Measurements from ENCODE around the gene FYB1.

DNA sequence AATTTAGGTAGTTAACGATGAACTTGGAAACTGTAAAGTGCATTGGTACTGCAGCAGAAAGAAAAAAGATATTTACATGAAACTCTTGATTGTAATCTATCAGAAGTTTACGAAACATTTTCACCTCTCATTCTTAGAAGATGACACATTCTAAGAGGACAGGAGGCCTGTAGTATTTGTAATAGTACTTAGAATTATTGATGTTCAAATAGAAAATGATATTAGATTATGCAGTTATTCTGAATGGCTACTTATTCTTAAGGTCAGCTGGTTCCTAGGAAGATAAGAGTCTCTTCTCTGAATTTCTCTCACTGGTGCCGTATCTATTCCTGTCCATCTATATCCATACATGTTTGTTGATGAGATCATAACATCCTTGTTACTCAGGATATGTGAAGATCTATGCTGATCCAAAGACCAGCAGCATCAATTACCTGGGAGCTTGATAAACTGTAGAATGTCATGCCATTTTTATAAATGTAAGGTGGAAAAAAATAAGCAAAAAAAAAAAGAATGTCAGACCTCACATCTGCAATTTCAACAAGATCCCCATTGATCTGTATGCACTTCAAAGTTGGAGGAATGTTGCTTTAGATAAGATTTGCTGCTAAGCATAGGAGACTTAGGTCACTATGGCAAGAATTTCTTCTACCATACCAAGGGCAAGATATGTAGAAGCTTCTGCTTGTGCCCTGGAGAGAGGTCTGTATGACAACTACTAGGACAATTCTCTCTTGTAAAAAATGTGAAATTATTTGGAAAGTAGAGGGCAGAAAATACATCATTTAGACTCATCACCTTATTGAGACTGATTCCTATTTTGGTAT lies 102.8 kb downstream of the FYB1 start:
- TF ChIP-seq, protein P1, sequence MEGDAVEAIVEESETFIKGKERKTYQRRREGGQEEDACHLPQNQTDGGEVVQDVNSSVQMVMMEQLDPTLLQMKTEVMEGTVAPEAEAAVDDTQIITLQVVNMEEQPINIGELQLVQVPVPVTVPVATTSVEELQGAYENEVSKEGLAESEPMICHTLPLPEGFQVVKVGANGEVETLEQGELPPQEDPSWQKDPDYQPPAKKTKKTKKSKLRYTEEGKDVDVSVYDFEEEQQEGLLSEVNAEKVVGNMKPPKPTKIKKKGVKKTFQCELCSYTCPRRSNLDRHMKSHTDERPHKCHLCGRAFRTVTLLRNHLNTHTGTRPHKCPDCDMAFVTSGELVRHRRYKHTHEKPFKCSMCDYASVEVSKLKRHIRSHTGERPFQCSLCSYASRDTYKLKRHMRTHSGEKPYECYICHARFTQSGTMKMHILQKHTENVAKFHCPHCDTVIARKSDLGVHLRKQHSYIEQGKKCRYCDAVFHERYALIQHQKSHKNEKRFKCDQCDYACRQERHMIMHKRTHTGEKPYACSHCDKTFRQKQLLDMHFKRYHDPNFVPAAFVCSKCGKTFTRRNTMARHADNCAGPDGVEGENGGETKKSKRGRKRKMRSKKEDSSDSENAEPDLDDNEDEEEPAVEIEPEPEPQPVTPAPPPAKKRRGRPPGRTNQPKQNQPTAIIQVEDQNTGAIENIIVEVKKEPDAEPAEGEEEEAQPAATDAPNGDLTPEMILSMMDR (IDR thresholded peaks at IDR 0.05) = no peak
- no peak for TF ChIP-seq POLR2A (IDR thresholded peaks at IDR 0.05)

All from esophagus squamous epithelium (tissue), 4 donors.